Neural cell (in vitro differentiated cells): ENCODE data around the gene KRTAP5-6. TPM values are rescaled to one million over a fixed set of nuclear protein-coding genes. Genes with fewer than 3 reads are reported as not detected.

Experiments used
- H2AFZ ChIP-seq: fragments of 200-600, 300-800 bp; sonication (generic), shearing (Covaris generic); 2 replicates; pipeline ENCODE4 v1.6.0; 2014; ENCODE audit warnings: low read depth, mild to moderate bottlenecking, antibody characterized with exemption, low read length, moderate library complexity
- H3F3A ChIP-seq: fragments of 200-600 bp; shearing (Covaris generic); 2 replicates; pipeline ENCODE4 v1.6.1; 2016; ENCODE audit warnings: mild to moderate bottlenecking, moderate library complexity, mixed read lengths, antibody characterized with exemption, low read length; ENCODE audit not compliant: insufficient read depth, poor library complexity, severe bottlenecking
- H3K27ac ChIP-seq: fragments of 200-600, 300-800 bp; sonication (generic), shearing (Covaris generic); 2 replicates; pipeline ENCODE4 v1.5.1; 2014; ENCODE audit warnings: mild to moderate bottlenecking, low read length, moderate library complexity
- H3K27me3 ChIP-seq: fragments of 300-800, 200-600 bp; sonication (generic), shearing (Covaris generic); 2 replicates; pipeline ENCODE4 v1.6.0; 2014; ENCODE audit warnings: mild to moderate bottlenecking, low read depth, low read length, moderate library complexity; ENCODE audit not compliant: insufficient read depth
- H3K36me3 ChIP-seq: fragments of 300-800, 200-600 bp; sonication (generic), shearing (Covaris generic); 2 replicates; pipeline ENCODE4 v1.5.1; 2014; ENCODE audit warnings: mild to moderate bottlenecking, antibody characterized with exemption, low read length, moderate library complexity; ENCODE audit not compliant: insufficient read depth
- H3K4me2 ChIP-seq: fragments of 300-800, 200-600 bp; sonication (generic), shearing (Covaris generic); 2 replicates; pipeline ENCODE4 v1.6.0; 2014; ENCODE audit warnings: mild to moderate bottlenecking, low read length
- H3K4me3 ChIP-seq: fragments of 300-800, 200-600 bp; sonication (generic), shearing (Covaris generic); 2 replicates; pipeline ENCODE4 v1.5.1; 2014; ENCODE audit warnings: mild to moderate bottlenecking, low read length, moderate library complexity
- H3K79me2 ChIP-seq: fragments of 200-600 bp; shearing (Covaris generic); replicated peaks from 2 replicates; pipeline ENCODE4 v1.6.0; 2014; ENCODE audit warnings: mild to moderate bottlenecking, low read length, moderate library complexity; ENCODE audit not compliant: insufficient read depth
- H3K9ac ChIP-seq: fragments of 300-800, 200-600 bp; sonication (generic), shearing (Covaris generic); 2 replicates; pipeline ENCODE4 v1.6.1; 2016; ENCODE audit warnings: mild to moderate bottlenecking, low read length, mixed read lengths
- H3K9me2 ChIP-seq: fragments of 200-600 bp; shearing (Covaris generic); 2 replicates; pipeline ENCODE4 v1.6.1; 2016; ENCODE audit warnings: mild to moderate bottlenecking, low read length, mixed read lengths; ENCODE audit not compliant: insufficient read depth
- H3K9me3 ChIP-seq: fragments of 200-600, 300-800 bp; sonication (generic), shearing (Covaris generic); 2 replicates; pipeline ENCODE4 v1.6.1; 2016; ENCODE audit warnings: mild to moderate bottlenecking, mixed run types, low read length, moderate library complexity, mixed read lengths
- H4K20me1 ChIP-seq: fragments of 200-600 bp; shearing (Covaris generic); 2 replicates; pipeline ENCODE4 v1.6.1; 2016; ENCODE audit warnings: mild to moderate bottlenecking, mixed run types; ENCODE audit not compliant: insufficient read depth
- CTCF ChIP-seq: fragments of 450-650 bp; IDR thresholded peaks from 2 replicates; pipeline ENCODE4 v1.5.1; 2014; ENCODE audit warnings: antibody characterized with exemption, mild to moderate bottlenecking, moderate library complexity; ENCODE audit not compliant: poor library complexity, severe bottlenecking
- EP300 ChIP-seq: fragments of 450-650 bp; conservative IDR thresholded peaks from 2 replicates; pipeline ENCODE4 v1.6.1; 2014; ENCODE audit warnings: antibody characterized with exemption, mild to moderate bottlenecking, moderate library complexity; ENCODE audit not compliant: poor library complexity, severe bottlenecking
- EZH2 ChIP-seq: fragments of 200-600, 300-800 bp; shearing (Covaris generic), sonication (generic); IDR thresholded peaks from 2 replicates; pipeline ENCODE4 v1.6.1; 2014; ENCODE audit warnings: antibody characterized with exemption, low read length, borderline replicate concordance, mild to moderate bottlenecking; ENCODE audit not compliant: insufficient read depth, poor library complexity, severe bottlenecking
- MXI1 ChIP-seq: fragments of 450-650 bp; conservative IDR thresholded peaks from 2 replicates; pipeline ENCODE4 v1.6.1; 2014; ENCODE audit warnings: antibody characterized with exemption, mild to moderate bottlenecking; ENCODE audit not compliant: poor library complexity, severe bottlenecking
- POLR2AphosphoS5 ChIP-seq: IDR thresholded peaks from 2 replicates; pipeline ENCODE4 v1.6.1; 2012
- RAD21 ChIP-seq: fragments of 450-650 bp; conservative IDR thresholded peaks from 2 replicates; pipeline ENCODE4 v1.6.1; 2014; ENCODE audit warnings: antibody characterized with exemption, mild to moderate bottlenecking, moderate library complexity
- REST ChIP-seq: IDR thresholded peaks from 2 replicates; pipeline ENCODE4 v1.6.1; 2012; ENCODE audit warnings: borderline replicate concordance
- SMC3 ChIP-seq: fragments of 450-650 bp; conservative IDR thresholded peaks from 2 replicates; pipeline ENCODE4 v1.6.1; 2014; ENCODE audit warnings: antibody characterized with exemption, mild to moderate bottlenecking, moderate library complexity; ENCODE audit not compliant: poor library complexity
- TAF1 ChIP-seq: IDR thresholded peaks from 2 replicates; pipeline ENCODE4 v1.6.1; 2012; ENCODE audit warnings: low read depth
- polyA plus RNA-seq: library from polyadenylated mRNA; depleted of rRNA; stranded (reverse); fragments of >200 nt; gene quantifications from 2 replicates; pipeline ENCODE4 v1.2.3, GENCODE V29; 2014

The KRTAP5-6 gene
- polyA plus RNA-seq, 1 donor from 2014 or later = not detected

GRCh38 chr11:1731451-1732059 is 34.6 kb downstream of the KRTAP5-6 start:
- no peaks in the 10 kb centered on the region for H3K27me3 ChIP-seq
- TF ChIP-seq REST (no peak), SMC3 (no peak), TAF1 (no peak)

GRCh38 chr11:1732418-1733008 is 35.5 kb downstream of the KRTAP5-6 start:
- H3K36me3 ChIP-seq = no peaks in the 10 kb centered on the region
- H3K9me2 ChIP-seq = no peaks in the 10 kb centered on the region
- no peak overlapping the region for H3K9ac ChIP-seq
- H3K9me3 ChIP-seq = no peaks in the 10 kb centered on the region
- no peaks in the 10 kb centered on the region for H4K20me1 ChIP-seq
- H3F3A ChIP-seq = no peaks in the 10 kb centered on the region
- no peak overlapping the region for H3K4me3 ChIP-seq
- no peak overlapping the region for H2AFZ ChIP-seq
- no peak overlapping the region for H3K4me2 ChIP-seq
- TF ChIP-seq EZH2 (no peak), RAD21 (no peak), CTCF (no peak), TAF1 (no peak), POLR2AphosphoS5 (no peak), SMC3 (no peak), MXI1 (no peak), REST (no peak), EP300 (no peak)
- H3K79me2 ChIP-seq = no peaks in the 10 kb centered on the region
- H3K27ac ChIP-seq = no peak overlapping the region
- no peaks in the 10 kb centered on the region for H3K27me3 ChIP-seq

More at GRCh38 chr11:1731451-1732059, 34.6 kb downstream of the KRTAP5-6 start:
- Histone ChIP-seq H3K9me3 (no peaks in the 10 kb centered on the region), H3K36me3 (no peaks in the 10 kb centered on the region), H3K4me2 (no peak overlapping the region), H3K79me2 (no peaks in the 10 kb centered on the region), H3K27ac (no peak overlapping the region), H4K20me1 (no peaks in the 10 kb centered on the region), H3K9ac (no peak overlapping the region), H3F3A (no peaks in the 10 kb centered on the region), H3K9me2 (no peaks in the 10 kb centered on the region), H2AFZ (no peak overlapping the region), H3K4me3 (no peak overlapping the region)
